ENCODE data around the gene FLVCR1.

- TF ChIP-seq CTCF (IDR thresholded peaks at IDR 0.05) (no peak), EP300 (IDR thresholded peaks at IDR 0.05) (no peak), POLR2A (IDR thresholded peaks at IDR 0.05) (no peak)
Measured at GRCh38 chr1:212856755-212857154, 1.3 kb upstream of the FLVCR1 start.

All from ovary (tissue), 3 donors.